GM19351 (cell line): ENCODE measurements around the gene SEC22C.
A peak's percentile ranks its signal among the peaks of the same experiment; 100 is the strongest.

Experiments used
- ATAC-seq: cut with Tn5 transposase; IDR thresholded peaks from one replicate; pipeline ENCODE4 v1.9.1; 2021; ENCODE audit warnings: mild to moderate bottlenecking, moderate library complexity; ENCODE audit not compliant: unreplicated experiment

SEC22C gene

DNA sequence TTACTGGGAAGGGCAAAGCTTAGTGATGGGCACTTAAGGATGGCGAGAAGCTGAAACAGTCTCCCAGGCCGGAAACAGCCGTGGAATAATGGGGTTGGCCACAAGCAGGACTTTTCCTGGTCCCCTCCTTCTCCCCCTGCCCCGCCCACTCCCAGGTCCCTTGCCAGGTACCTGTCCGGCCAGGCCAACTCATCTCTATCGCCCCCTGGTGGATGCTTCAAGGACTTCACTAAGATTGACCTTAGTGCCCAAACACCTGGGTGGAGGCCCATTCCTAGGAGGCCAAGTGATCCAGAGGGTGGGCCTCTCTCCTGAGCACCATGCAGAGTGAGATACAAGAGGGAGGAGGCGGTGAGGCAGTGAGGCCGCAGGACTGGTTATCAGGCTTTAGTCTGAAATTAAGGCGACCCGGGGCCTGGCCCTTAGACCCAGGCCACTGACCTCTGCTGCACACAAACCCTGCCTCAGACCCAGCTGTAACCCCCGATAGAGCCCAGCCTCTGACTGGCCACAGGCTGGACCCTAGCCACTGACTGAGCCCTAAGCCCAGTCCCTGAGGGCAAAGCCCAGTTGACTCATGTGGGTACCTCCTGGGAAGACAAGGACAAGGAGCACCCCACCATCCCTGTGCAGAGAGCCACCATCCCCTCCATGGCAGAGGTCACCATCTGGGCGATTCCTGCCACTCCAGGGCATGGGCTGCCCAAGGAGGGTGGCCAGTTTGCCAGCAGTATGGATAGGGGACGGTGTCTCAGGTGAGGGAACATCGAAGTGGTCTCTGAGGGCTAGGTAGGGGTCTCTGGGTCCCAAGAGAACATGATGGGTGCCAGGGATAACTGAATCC, 41.7 kb downstream of the SEC22C start:
- ATAC-seq: peak; percentile 59

DNA sequence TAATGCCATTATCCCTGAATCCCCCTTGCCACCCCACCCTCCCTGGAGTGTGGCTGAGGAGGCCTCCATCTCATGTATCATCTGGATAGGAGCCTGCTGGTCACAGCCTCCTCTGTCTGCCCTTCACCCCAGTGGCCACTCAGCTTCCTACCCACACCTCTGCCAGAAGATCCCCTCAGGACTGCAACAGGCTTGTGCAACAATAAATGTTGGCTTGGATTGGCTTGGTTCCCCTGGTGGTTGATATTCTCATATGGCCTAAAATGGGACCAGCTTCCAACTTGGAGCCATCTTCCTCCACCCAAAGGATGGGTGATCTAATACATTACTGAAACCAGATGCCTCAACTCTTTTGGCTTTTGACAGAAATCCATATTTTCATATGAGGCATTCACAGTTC, 44.4 kb downstream of the SEC22C start:
- no peak for ATAC-seq

DNA sequence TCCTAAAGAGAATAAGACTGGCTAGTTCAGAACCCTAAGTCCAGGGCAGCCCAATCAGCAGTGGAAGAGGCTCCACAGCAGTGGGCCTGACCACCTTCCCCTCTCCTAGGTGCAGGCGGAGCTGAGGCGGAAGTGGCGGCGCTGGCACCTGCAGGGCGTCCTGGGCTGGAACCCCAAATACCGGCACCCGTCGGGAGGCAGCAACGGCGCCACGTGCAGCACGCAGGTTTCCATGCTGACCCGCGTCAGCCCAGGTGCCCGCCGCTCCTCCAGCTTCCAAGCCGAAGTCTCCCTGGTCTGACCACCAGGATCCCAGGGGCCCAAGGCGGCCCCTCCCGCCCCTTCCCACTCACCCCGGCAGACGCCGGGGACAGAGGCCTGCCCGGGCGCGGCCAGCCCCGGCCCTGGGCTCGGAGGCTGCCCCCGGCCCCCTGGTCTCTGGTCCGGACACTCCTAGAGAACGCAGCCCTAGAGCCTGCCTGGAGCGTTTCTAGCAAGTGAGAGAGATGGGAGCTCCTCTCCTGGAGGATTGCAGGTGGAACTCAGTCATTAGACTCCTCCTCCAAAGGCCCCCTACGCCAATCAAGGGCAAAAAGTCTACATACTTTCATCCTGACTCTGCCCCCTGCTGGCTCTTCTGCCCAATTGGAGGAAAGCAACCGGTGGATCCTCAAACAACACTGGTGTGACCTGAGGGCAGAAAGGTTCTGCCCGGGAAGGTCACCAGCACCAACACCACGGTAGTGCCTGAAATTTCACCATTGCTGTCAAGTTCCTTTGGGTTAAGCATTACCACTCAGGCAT, 45.6 kb downstream of the SEC22C start:
- no peak for ATAC-seq

DNA sequence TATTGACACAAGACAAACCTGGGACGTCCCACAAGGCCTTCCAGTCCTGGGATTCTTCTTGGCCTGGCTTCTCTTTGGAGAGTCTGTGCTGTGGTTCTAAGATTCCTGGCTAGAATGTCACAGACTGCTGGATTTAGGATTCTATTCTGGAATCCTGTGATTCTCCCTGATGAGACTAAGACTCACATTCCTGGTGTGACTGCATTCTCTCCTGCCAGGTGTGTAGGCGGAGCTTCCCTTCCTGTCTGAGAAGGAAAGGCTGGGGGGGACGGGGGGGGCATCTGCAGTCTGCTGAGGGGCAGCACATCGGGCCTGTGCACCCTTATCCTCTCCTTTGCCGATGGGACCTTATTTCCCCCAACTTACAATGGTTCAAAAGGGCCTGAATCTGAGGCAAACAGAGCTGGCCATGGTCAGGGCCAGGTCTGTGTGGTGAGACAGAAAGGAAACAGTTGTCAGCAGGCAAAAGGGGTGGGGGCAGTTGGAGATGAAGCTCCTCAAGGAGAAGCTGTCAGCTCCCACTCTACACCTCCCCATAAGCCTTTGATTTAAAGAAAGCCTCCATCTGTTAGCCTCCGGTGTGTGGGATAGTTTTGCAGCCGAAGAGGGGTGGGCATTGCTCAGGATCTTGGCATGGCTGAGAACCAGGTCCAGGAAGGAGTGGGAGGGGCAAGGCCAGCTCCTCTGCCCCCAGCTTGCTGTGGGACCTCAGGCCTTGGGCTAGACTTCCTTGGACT, 48.4 kb downstream of the SEC22C start:
- no peak for ATAC-seq

DNA sequence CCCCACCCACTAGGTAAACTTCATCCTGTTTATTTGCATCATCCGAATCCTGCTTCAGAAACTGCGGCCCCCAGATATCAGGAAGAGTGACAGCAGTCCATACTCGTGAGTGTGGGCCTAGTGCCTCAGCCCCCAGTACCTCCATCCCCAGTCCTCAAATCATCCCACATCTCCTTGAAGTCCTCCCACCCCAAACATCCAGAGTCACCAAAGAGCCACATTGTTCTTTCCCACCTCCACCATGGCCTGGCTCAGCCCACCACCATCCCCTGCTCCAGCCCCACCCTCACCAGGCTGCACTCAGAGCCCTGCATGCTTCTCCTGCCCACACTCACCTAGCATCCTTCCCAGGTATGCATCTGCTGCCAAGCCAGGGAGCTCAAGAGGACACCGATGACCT, 49.5 kb downstream of the SEC22C start:
- ATAC-seq: no peak

DNA sequence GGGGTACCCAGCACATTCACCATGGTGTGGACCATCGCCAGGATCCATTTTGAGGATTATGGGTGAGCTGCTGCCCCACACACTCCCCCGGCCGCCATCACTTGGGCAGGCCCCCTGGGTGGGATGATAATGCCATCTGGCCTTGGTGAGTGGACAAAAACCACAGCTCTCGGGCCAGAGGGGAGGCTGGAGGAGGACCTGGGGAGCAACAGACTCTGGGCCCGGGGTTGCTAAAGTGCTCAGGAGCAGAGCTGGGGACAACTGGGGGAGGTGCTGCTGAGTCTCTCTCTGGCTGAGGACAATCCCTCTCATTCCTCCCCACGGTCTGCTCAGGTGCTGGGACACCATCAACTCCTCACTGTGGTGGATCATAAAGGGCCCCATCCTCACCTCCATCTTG, 50.3 kb downstream of the SEC22C start:
- ATAC-seq: no peak

DNA sequence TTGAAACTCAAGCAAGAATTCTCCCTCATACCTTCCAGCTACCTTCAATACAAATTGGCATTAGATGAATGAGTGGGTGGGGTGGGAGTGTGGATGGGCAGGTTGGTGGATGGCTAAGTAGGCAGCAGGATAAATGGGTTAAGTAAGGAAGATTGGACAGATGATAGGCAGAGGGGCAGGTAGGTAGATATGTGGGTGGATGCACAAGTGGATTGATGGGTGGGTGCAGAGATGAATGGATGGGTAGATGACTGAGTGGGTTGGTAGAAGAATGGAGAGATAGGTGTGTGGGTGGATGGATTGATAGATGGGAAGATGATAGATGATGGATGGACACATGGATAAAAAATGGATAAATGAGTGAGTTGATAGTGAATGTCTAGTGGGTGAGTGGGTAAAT, 51.7 kb downstream of the SEC22C start:
- ATAC-seq: no peak

DNA sequence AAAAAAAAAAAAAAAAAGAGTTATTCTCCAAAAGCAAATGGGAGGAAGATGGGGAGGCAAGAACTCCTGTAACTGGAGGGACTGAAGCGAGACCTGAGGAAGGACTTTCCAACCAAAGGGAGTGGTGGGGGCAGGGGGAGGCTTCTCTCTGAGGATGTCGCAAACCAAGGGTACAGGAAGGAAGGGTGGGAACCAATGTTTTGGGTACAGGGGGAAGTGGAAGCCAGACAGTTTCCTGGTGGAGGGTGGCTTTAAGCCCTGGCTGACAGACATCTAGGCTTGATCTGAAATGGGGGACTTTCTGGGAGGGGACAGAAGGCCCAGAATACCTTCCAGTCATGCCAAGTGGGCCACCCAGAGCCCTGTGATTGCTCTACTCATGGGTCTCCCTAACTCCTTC, 52.3 kb downstream of the SEC22C start:
- no peak for ATAC-seq

DNA sequence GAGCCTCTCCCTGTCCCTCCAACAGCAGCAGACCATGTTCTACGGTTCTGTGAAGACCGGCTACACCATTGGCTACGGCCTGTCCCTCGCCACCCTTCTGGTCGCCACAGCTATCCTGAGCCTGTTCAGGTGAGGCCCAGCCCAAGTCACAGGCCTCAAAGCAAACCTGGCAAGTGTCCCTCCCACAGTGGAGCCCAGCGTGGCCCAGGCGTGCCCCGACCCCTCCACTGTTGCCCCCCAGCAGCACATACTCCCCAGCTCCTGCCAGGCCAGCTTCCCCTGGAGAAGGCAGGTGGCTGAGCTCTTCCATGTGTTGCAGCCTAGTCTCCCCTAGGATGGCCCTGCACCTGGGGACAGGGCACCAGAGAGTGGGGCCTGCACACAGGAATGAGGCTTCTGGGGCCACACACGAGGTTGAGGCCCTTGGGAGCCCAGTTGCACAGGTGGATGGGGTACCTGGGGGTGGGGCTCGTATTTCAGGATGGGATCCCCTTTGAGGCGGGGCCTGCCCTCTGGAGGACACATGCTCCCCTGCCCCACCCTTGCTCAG, 54.3 kb downstream of the SEC22C start:
- no peak for ATAC-seq

DNA sequence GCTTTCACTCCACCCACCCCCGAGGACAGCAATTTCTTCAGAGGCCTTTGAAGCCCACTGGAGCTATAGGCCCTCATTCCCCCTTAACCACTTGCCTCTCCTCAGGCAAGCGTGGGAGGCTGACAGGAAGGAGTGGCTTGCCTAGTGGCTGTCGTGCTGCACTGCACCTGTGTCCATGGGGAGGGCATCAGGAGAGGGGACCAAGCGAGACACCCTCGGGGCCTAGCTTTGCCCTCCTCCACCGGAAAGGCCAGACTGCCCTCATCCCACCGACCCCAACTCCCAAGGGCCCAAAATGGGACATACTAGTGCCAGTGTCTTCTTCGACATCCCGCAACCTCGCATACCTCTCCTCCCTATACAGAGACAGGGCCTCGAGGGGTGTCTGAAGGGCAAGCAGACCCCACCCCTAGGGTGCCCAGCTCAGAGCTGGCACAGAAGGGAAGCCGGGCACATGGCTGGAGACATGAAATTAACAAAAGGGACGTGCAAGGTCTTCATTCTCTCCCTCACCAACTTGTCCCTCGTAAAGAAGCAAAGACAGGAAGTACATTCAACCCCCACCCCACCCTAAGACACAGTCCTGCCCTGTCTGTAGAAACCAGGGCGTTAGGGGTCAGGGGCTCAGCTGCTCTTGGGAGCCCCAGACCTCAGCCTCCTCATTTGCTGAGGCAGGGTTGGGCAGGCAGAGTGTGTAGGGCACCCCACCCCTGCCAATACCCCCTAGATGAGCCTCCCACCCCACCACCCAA, 55.0 kb downstream of the SEC22C start:
- ATAC-seq: peak; percentile 47

DNA sequence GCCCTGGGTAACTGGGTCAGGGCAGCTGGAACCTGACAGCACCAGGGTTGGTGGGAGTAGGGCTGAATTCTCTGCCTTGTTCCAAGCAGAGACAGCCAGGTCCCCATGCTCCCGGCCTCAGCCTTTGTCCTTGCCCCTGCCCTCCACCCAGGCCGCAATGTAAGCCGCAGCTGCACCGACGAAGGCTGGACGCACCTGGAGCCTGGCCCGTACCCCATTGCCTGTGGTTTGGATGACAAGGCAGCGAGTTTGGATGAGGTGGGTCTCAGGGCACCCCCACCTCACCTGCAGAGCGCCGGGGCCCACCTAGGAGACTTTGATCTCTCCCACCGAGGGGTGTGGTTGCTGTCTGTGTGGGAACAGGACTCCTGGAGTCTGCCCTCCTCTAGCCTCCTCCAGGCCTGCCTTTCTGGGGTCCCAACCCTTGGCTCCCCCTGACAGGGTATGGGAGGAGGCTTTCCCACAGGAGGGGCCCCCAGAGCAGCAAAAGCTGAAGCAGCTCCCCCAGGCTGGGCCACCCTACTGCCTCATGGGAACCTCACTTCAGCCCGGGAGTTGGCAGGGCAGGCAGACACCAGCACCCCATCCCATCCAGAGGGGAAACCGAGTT, 55.9 kb downstream of the SEC22C start:
- ATAC-seq: no peak

DNA sequence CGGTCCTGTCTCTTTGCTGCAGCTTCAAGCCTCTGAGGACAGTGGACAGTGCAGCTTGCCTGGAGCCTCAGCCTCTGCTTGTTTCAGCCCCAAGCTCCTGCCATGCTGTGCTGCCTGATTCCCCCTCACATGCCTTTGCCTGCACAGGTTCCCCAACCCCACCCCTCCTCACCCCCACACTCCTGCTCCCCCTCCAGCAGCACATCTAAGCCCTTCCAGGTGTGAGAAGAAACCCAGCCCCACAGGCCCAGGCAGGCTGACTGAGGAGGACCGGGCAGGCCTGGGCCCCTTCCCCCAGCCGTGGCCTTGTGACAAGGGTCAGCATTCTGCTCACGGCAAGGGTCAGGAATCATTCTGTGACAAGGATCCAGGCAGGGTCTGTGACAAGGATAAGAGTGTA, 56.6 kb downstream of the SEC22C start:
- no peak for ATAC-seq

DNA sequence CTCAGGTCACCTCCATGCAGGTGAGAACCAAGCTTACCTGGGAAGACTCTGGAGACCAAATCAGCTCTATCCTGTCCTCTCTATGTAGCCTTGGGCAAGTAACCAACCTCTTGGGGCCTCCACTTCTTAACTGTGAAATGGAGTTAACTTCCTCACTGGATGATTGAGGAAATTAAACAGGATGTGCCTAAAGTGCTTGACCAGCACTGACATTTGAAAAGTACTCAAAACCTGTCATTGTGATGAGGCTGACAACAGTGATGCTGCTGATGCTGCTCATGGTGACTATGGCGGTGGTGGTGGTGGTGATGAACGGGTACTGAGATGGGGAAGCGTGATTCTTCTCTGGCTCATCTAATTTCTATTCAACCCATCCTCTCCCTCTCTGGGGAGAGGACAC, 57.0 kb downstream of the SEC22C start:
- no peak for ATAC-seq

DNA sequence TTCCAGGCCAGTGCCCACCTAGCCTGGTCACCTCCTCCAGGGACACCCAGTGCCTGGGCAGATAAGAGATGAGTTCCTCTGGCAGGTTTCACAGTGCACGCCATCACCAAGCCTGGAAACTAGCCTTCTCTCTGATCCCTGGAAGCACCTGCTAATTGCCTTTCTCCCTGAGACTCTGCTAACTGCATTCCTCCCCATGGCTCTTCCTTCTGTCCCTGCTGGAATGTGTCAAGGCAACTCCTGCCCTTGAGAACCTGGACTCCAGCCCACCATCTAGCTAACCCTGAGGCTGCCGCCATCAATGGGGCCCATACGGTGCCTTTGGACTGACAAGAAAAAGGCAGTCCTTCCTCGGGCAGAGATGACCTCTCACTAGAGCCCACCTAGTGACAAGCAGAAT, 60.9 kb downstream of the SEC22C start:
- no peak for ATAC-seq

DNA sequence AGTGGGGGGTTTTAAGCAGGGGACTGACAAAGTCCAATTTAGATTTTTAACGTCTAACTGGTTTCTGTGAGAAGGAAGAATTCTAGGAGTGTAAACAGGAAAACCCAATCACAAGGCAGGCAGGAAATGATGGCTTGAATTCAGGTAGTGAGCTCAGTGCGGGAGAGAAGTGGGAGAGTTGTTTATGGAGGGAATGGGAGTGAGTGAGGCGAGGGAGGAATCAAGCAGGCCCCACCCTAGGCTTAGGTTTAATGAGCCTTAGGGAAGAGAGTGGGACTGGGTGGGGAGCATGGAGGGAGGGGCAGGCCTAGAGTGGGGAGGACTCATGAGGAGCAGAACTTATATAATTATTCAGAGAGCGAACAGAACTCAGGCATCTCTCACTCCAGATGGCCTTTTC, 61.4 kb downstream of the SEC22C start:
- ATAC-seq: no peak

DNA sequence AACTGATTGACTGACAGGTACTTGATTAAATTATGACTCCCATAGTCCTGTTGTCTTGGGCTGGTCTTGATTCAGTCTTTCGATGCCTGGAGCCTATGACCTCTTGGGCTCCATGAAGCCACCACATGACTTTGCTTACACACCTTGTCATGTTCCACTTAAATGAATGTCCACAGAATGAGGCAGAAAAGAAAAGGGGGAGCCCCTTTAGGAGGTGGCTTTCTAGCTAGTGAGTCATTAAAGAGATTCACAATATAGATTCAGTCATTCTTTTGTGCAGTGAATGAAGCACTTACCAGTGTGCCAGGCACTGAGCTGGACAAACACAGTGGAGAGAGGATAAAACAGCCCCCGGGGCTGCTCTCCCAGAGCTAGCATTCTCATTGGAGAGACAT, 62.2 kb downstream of the SEC22C start:
- no peak for ATAC-seq

DNA sequence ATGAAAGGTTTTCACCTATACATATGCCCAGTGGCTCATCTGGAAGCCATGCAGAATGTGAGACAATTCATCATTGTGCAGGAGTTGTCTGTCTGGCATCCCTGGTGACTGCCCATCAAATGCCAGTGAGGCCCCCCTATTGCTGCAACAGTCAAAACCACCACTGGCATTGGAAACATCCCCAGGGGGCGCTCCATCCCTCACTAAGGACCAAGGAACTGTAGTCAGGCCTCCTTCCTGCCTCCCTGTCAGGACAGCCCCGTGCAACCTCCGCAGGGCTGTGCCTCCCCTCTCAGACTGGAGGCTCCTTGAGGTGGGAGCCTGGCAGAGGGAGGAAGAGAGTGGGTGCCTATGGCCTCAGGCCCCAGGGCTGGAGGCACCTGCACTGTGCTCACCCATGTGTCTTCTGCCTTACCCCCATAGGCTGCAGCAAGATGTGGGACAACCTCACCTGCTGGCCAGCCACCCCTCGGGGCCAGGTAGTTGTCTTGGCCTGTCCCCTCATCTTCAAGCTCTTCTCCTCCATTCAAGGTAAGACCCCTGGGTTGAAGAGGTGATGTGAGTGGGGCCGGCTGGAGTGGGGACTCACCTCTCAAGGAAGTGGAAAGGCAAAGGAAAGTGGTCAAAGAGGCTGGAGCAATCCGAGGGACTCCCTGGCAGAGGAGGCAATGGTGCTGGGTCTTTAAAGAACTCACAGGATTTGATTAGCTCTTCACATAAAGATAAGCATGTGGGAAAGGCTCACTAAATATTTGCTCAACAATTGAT, 62.8 kb downstream of the SEC22C start:
- ATAC-seq: no peak

DNA sequence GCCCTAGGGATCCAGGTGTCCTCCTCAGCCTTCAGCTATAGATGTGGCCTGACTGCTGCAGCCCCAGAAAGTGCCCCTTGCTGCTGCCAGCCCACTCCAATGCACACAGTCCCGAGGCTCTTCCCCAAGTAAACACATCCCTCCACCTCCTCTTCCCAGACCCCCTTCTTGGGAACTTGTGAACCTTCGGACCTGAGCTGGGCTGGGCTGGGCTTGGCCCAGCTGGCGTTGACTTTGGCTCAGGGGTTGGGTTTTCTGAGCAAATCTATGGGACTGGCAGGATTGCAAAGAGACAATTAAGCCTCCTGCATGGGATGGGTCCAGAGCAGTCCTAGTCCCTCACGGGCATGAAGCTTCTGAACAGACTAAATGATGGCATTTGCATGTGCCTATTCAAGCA, 64.7 kb downstream of the SEC22C start:
- no peak for ATAC-seq

DNA sequence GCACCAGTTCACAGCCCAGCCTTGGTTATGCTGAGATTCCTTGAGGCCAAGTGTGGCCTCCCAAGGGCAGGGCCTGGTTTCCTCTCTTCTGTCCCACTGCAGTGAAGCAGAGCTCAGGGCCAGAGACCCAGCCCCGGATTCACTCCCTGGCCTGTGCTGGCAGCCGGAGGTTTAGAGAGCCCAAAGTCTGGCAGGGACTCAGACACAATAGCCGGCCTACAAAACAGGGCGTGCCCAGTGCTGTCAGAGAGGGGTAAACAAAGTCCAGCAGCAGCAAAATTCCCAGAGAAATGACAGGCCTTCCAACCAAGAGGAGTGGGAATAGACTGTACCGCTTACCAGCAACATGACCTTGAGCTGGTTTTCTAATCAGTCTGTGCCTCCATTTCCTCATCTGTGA, 65.3 kb downstream of the SEC22C start:
- ATAC-seq: no peak
